ENCODE data around the gene LRRC36. TPM values are rescaled to one million over a fixed set of nuclear protein-coding genes. Genes with fewer than 3 reads are reported as not detected.

The LRRC36 gene
- total and polyA plus RNA-seq, 10 of the 15 experiments (the other 5 are each of a cell fraction or from before 2014, with no cell fraction given): 0.45 to 2.0 (median 0.75) TPM; not detected in 1

GRCh38 chr16:67294938-67295361 is 31.7 kb upstream of the LRRC36 start:
- DNase-seq (ENCODE audit: low read depth, low spot score): no peak
- ChIA-PET POLR2A (no interaction called here), RAD21 (ENCODE audit: unreplicated experiment) (no interaction called here), CTCF (interaction anchor here (1.5 kb wide), 1 partner anchor 17 kb away, joined by 3 read pairs; no protein-coding TSS in a partner anchor), SMC1A (ENCODE audit: uncharacterized antibody, unreplicated experiment) (no interaction called here)
- no peaks in the 10 kb centered on the region for H3K4me1 ChIP-seq (ENCODE audit: control insufficient read depth, insufficient read depth, low read length)
- intact Hi-C loops (cut with micrococcal nuclease; ENCODE audit: unreplicated experiment) (no loop called here), in situ Hi-C loops (cut with MboI) (no loop called here)
- H4K20me1 ChIP-seq (ENCODE audit: control insufficient read depth, insufficient read depth): no peaks in the 10 kb centered on the region
- H3K4me2 ChIP-seq (ENCODE audit: control insufficient read depth, insufficient read depth): no peak overlapping the region
- H3K9me3 ChIP-seq (replicated peaks; ENCODE audit: control insufficient read depth, insufficient read depth, low read length): no peaks in the 10 kb centered on the region
- no peak for ATAC-seq
- no peak overlapping the region for H3K4me3 ChIP-seq
- no peaks in the 10 kb centered on the region; a peak in 1 of 4 replicates for H3K27me3 ChIP-seq (replicated peaks in 1 of 2; ENCODE audit: control insufficient read depth in 2 of 2, insufficient read depth in 2 of 2, low read length in 1 of 2)
- H3K9ac ChIP-seq (ENCODE audit: control insufficient read depth, insufficient read depth, low read length): no peak overlapping the region
- BruUV-seq (replicated peaks): no TSS peak
- WGBS (ENCODE audit: insufficient coverage, insufficient replicate concordance, low lambda C conversion rate, missing lambda C conversion rate): 22% methylated on average over 7 of the region's 7 CpGs
- FAIRE-seq: no peak
- H3K79me2 ChIP-seq (ENCODE audit: control insufficient read depth, insufficient read depth, low read length): no peaks in the 10 kb centered on the region
- H2AFZ ChIP-seq (ENCODE audit: control insufficient read depth, low read depth, low read length): no peak overlapping the region
- H3K36me3 ChIP-seq (ENCODE audit: control insufficient read depth in 2 of 2, insufficient read depth in 2 of 2, low read length in 1 of 2): no peaks in the 10 kb centered on the region
- no peak overlapping the region for H3K27ac ChIP-seq (ENCODE audit: control insufficient read depth, insufficient read depth)
- TF ChIP-seq DPF2 (IDR thresholded peaks at IDR 0.05) (no peak), ZBTB11 (CRISPR knock-in tag; IDR thresholded peaks at IDR 0.05) (no peak), IRF5 (IDR thresholded peaks at IDR 0.05; ENCODE audit: borderline replicate concordance) (no peak), NKRF (conservative IDR thresholded peaks at IDR 0.05) (no peak), BRCA1 (IDR thresholded peaks at IDR 0.05; ENCODE audit: low read depth, low read length) (no peak), HDAC2 (IDR thresholded peaks at IDR 0.05) (no peak), PML (IDR thresholded peaks at IDR 0.05; ENCODE audit: low read length) (no peak), CUX1 (IDR thresholded peaks at IDR 0.05; ENCODE audit: insufficient replicate concordance, low read depth, low read length) (no peak), SMC3 (IDR thresholded peaks at IDR 0.05; ENCODE audit: borderline replicate concordance, low read length) (no peak), SUZ12 (IDR thresholded peaks at IDR 0.05; ENCODE audit: unreplicated experiment) (no peak), SREBF2 (IDR thresholded peaks at IDR 0.05; ENCODE audit: low read length) (no peak), CBX3 (IDR thresholded peaks at IDR 0.05; ENCODE audit: borderline replicate concordance, low read depth) (no peak), SRF (IDR thresholded peaks at IDR 0.05; ENCODE audit: low read depth in 2 of 2, low read length in 2 of 2) (no peak), ATF7 (IDR thresholded peaks at IDR 0.05; ENCODE audit: low read depth) (no peak)
